Measurements from ENCODE around the gene SUCLG2. TPM values are rescaled to one million over a fixed set of nuclear protein-coding genes. Genes with fewer than 3 reads are reported as not detected.

The SUCLG2 gene
- polyA plus RNA-seq, 2 of the 4 experiments (the other 2 are of a cell fraction): 39.8 to 61.3 TPM

DNA sequence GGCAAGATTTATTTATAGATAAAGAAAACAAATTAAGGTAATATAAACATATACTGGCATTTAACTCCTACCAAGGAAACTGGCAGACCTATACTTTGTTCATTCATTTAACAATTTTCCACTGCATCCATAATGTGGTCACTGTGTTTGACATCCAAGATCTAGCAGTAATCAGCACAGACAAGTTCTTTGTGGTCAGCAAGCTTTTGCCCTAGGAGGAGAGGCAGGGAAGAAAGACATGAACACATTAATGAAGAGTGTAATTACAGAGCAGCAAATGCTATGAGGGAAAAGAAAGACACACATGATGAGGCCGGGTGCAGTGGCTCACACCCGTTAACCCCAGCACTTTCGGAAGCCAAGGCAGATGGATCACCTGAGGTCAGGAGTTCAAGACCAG is 34.4 kb downstream of the SUCLG2 start:
- CTCF ChIA-PET: interaction anchor here (1.3 kb wide), 1 partner anchor 15 kb away, joined by 4 read pairs; no protein-coding TSS in a partner anchor

DNA sequence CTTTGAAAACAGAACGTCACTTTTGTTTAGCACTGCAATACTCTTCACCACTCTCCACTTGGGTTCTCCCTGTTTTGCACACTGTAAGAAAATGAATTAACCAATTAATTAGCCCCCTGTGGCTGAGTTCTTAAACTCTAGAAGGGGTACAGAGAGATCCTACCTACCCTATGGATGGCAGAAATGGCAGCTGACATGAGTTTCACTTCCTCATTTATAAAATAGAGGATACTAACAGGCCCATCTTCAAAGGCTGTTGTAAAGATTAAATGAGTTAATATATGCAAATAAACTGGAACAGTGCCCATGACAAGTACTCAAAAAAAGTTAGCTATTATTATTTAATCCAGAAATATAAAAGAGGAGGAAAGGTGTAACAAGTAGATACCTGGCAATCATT is 36.9 kb downstream of the SUCLG2 start:
- Histone ChIP-seq H3K4me1 (peaks cover 4% of the 10 kb centered on the region; the same call in 1 of the 3 replicates), H3K27ac (no peak overlapping the region), H3K9me3 (no peaks in the 10 kb centered on the region), H3K4me2 (no peak overlapping the region), H3K4me3 (no peak overlapping the region)
- TF ChIP-seq JUNB (IDR thresholded peaks at IDR 0.05): no peak
- TF ChIP-seq ZFP36 (IDR thresholded peaks at IDR 0.05; ENCODE audit: borderline replicate concordance, partially characterized antibody): no peak
- TF ChIP-seq PHF8 (IDR thresholded peaks at IDR 0.05; ENCODE audit: borderline replicate concordance, low read depth): no peak
- no peak for TF ChIP-seq SMC3 (IDR thresholded peaks at IDR 0.05)
- TF ChIP-seq, protein P1, sequence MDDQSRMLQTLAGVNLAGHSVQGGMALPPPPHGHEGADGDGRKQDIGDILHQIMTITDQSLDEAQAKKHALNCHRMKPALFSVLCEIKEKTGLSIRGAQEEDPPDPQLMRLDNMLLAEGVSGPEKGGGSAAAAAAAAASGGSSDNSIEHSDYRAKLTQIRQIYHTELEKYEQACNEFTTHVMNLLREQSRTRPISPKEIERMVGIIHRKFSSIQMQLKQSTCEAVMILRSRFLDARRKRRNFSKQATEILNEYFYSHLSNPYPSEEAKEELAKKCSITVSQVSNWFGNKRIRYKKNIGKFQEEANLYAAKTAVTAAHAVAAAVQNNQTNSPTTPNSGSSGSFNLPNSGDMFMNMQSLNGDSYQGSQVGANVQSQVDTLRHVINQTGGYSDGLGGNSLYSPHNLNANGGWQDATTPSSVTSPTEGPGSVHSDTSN (IDR thresholded peaks at IDR 0.05): no peak
- no peak for TF ChIP-seq TP53 (CRISPR knock-in tag; IDR thresholded peaks at IDR 0.05)
- FAIRE-seq: no peak
- ATAC-seq: no peak
- DNase-seq (ENCODE audit: low read depth in 1 of 2, low spot score in 1 of 2): no peak
- CTCF ChIA-PET: no interaction called here
- POLR2A ChIA-PET: no interaction called here
- WGBS (ENCODE audit: missing lambda C conversion rate): 91% methylated on average over 1 of the region's 1 CpG

More for the DNA sequence above, 34.4 kb downstream of the SUCLG2 start:
- TF ChIP-seq FOSL2 (IDR thresholded peaks at IDR 0.05): no peak
- no peak for TF ChIP-seq FOSL2 (CRISPR knock-in tag; IDR thresholded peaks at IDR 0.05)
- no peak for TF ChIP-seq RAD21 (conservative IDR thresholded peaks at IDR 0.05 in 1 of 2, IDR thresholded peaks at IDR 0.05 in 1 of 2)
- no peak for TF ChIP-seq FOSB (CRISPR knock-in tag; IDR thresholded peaks at IDR 0.05)
- no peak for TF ChIP-seq ZNF302 (CRISPR knock-in tag; IDR thresholded peaks at IDR 0.05)
- TF ChIP-seq EHF (CRISPR knock-in tag; IDR thresholded peaks at IDR 0.05): no peak
- no peak for TF ChIP-seq RCOR1 (IDR thresholded peaks at IDR 0.05; ENCODE audit: low read depth, low read length)
- no peak for TF ChIP-seq POLR2AphosphoS2 (conservative IDR thresholded peaks at IDR 0.05; ENCODE audit: low read length)
- no peak for TF ChIP-seq EHMT2 (IDR thresholded peaks at IDR 0.05; ENCODE audit: low read depth)
- TF ChIP-seq, protein P2, sequence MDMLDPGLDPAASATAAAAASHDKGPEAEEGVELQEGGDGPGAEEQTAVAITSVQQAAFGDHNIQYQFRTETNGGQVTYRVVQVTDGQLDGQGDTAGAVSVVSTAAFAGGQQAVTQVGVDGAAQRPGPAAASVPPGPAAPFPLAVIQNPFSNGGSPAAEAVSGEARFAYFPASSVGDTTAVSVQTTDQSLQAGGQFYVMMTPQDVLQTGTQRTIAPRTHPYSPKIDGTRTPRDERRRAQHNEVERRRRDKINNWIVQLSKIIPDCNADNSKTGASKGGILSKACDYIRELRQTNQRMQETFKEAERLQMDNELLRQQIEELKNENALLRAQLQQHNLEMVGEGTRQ (IDR thresholded peaks at IDR 0.05): no peak
- WGBS (ENCODE audit: missing lambda C conversion rate): 80% methylated on average over 3 of the region's 3 CpGs
- POLR2A ChIA-PET: no interaction called here
- H3K9me3 ChIP-seq: no peaks in the 10 kb centered on the region
- H3K4me3 ChIP-seq: no peak overlapping the region
- ATAC-seq: no peak
- no peak for DNase-seq (ENCODE audit: low read depth in 1 of 2, low spot score in 1 of 2)
- FAIRE-seq: no peak
- H3K4me1 ChIP-seq: peaks cover 4% of the 10 kb centered on the region; the same call in 1 of the 3 replicates
- H3K4me2 ChIP-seq: no peak overlapping the region
- no peak overlapping the region for H3K27ac ChIP-seq

DNA sequence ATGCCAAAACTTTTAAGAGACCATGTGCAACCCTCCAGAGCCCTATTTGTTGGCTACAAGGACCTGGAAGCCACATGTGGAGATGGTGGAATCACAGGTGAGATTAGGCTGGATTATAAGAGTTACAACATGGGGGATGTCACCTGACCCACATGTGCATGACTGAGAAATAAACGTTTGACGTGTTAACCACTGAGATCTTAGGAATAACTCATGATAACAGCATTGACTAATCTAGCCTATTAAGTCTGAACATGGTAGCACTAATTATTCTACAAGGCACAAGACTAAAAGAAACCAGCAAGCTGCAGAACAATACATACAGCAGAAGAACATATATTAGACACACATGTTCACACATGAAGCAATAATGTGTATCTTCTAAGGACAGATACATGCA is 38.4 kb downstream of the SUCLG2 start:
- H3K27ac ChIP-seq: no peak overlapping the region
- H3K4me2 ChIP-seq: no peak overlapping the region
- DNase-seq (ENCODE audit: low read depth in 1 of 2, low spot score in 1 of 2) (no peak), ATAC-seq (no peak), FAIRE-seq (no peak)
- no peak overlapping the region for H3K4me3 ChIP-seq
- 92% methylated on average over 2 of the region's 2 CpGs for WGBS (ENCODE audit: missing lambda C conversion rate)
- CTCF ChIA-PET: interaction anchor here (1.4 kb wide), 1 partner anchor 21 kb away, joined by 3 read pairs; no protein-coding TSS in a partner anchor
- TF ChIP-seq, protein P3, sequence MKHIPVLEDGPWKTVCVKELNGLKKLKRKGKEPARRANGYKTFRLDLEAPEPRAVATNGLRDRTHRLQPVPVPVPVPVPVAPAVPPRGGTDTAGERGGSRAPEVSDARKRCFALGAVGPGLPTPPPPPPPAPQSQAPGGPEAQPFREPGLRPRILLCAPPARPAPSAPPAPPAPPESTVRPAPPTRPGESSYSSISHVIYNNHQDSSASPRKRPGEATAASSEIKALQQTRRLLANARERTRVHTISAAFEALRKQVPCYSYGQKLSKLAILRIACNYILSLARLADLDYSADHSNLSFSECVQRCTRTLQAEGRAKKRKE (CRISPR knock-in tag; IDR thresholded peaks at IDR 0.05; ENCODE audit: low read depth): no peak
- TF ChIP-seq, protein P4, sequence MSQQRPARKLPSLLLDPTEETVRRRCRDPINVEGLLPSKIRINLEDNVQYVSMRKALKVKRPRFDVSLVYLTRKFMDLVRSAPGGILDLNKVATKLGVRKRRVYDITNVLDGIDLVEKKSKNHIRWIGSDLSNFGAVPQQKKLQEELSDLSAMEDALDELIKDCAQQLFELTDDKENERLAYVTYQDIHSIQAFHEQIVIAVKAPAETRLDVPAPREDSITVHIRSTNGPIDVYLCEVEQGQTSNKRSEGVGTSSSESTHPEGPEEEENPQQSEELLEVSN (IDR thresholded peaks at IDR 0.05; ENCODE audit: borderline replicate concordance, low read depth): no peak
- TF ChIP-seq CEBPB (IDR thresholded peaks at IDR 0.05) (no peak), ZNF302 (CRISPR knock-in tag; IDR thresholded peaks at IDR 0.05) (no peak), FOSL2 (IDR thresholded peaks at IDR 0.05) (no peak), FOSL2 (CRISPR knock-in tag; IDR thresholded peaks at IDR 0.05) (no peak), TFCP2L1 (CRISPR knock-in tag; IDR thresholded peaks at IDR 0.05) (no peak), FOXS1 (CRISPR knock-in tag; IDR thresholded peaks at IDR 0.05) (no peak), EP300 (IDR thresholded peaks at IDR 0.05) (no peak), CHD2 (IDR thresholded peaks at IDR 0.05; ENCODE audit: low read length, partially characterized antibody) (no peak), FOSB (CRISPR knock-in tag; IDR thresholded peaks at IDR 0.05) (no peak), NFE2L2 (conservative IDR thresholded peaks at IDR 0.05; ENCODE audit: low read length) (no peak), RARB (CRISPR knock-in tag; IDR thresholded peaks at IDR 0.05) (no peak)
- TF ChIP-seq, protein P5, sequence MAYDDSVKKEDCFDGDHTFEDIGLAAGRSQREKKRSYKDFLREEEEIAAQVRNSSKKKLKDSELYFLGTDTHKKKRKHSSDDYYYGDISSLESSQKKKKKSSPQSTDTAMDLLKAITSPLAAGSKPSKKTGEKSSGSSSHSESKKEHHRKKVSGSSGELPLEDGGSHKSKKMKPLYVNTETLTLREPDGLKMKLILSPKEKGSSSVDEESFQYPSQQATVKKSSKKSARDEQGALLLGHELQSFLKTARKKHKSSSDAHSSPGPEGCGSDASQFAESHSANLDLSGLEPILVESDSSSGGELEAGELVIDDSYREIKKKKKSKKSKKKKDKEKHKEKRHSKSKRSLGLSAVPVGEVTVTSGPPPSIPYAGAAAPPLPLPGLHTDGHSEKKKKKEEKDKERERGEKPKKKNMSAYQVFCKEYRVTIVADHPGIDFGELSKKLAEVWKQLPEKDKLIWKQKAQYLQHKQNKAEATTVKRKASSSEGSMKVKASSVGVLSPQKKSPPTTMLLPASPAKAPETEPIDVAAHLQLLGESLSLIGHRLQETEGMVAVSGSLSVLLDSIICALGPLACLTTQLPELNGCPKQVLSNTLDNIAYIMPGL (CRISPR knock-in tag; IDR thresholded peaks at IDR 0.05; ENCODE audit: borderline replicate concordance): no peak
- POLR2A ChIA-PET: no interaction called here
- no peaks in the 10 kb centered on the region for H3K9me3 ChIP-seq
- peaks cover 7% of the 10 kb centered on the region for H3K4me1 ChIP-seq
